GM12875 (cell line): ENCODE data around the gene SUPT7L.

ENCODE experiments used
- H3K4me3 ChIP-seq: one replicate; pipeline ENCODE4 v1.5.1; 2011; ENCODE audit warnings: low read depth, low read length, control low read depth
- CTCF ChIP-seq: IDR thresholded peaks from 2 replicates; pipeline ENCODE4 v1.5.1; 2011; ENCODE audit warnings: low read depth, mild to moderate bottlenecking, control low read depth, inconsistent platforms, low read length, moderate library complexity, borderline replicate concordance; ENCODE audit not compliant: insufficient read depth

SUPT7L gene, protein sequence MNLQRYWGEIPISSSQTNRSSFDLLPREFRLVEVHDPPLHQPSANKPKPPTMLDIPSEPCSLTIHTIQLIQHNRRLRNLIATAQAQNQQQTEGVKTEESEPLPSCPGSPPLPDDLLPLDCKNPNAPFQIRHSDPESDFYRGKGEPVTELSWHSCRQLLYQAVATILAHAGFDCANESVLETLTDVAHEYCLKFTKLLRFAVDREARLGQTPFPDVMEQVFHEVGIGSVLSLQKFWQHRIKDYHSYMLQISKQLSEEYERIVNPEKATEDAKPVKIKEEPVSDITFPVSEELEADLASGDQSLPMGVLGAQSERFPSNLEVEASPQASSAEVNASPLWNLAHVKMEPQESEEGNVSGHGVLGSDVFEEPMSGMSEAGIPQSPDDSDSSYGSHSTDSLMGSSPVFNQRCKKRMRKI

DNA sequence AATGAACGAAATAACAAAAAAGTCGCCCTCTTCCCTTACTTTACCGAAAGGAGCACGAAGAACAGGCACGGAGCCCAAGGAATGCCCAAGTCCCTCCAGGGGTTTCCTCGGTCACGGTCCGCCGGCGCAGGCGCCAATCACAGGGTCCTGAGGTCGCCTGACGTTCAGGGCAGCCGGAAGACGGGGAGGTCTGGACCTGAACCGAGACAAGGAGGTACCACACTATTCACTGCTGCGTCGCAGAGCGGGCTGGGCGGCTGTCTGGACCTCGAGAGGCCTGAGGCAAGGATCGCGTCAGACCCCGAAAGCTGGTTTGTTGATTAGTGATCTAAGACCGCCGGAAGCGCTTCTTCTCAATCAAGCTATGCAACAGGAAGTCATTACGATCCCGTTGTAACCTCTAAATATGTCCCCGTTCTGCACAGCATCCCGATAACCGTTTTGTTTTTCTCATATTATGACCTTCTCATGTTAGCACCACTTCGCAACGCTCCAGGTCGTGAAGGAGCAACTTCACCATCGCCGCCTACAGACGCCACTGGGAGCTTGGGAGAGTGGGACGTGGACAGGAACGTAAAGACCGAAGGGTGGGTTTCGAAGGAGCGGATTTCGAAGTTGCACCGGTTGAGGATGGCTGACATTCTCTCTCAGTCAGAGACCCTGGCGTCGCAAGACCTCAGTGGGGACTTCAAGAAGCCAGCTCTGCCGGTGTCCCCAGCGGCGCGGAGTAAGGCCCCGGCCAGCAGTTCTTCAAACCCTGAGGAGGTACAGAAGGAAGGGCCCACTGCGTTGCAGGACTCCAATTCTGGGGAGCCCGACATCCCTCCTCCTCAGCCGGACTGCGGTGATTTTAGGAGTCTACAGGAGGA lies at the start of gene SUPT7L, which contains the start of gene SLC4A1AP:
Gene SUPT7L (minus strand): TSS at position 330 of the 869 bp plus-strand sequence. CDS start 1,422 bp downstream, outside the sequence.
Gene SLC4A1AP (plus strand): TSS at position 605 of the 869 bp plus-strand sequence. CDS start 26 bp downstream, at position 631.
- H3K4me3 ChIP-seq, result peak within 1 kb of the TSS; percentile 56
- no peak for TF ChIP-seq CTCF

DNA sequence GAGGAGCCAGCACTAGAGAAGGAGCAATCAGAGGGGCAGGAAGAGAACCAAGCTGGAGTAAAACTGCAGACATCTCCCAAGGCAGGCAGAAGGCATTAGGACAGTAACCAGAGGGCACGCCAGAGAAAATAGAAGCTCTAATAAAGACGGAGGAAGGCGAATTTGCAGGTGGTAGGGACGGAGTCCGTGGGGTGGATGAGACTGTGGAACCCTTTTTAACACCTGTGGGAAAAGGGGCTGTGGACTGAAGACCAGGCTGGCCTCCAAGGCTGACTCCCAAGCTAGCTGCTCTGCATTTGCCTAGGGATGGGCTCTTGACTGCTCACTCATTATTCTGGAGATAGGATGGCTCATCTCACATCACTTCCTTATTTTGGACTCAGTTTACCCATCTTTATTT lies 49.8 kb upstream of the SUPT7L start:
- no peak for TF ChIP-seq CTCF
- H3K4me3 ChIP-seq, result no peak overlapping the region

DNA sequence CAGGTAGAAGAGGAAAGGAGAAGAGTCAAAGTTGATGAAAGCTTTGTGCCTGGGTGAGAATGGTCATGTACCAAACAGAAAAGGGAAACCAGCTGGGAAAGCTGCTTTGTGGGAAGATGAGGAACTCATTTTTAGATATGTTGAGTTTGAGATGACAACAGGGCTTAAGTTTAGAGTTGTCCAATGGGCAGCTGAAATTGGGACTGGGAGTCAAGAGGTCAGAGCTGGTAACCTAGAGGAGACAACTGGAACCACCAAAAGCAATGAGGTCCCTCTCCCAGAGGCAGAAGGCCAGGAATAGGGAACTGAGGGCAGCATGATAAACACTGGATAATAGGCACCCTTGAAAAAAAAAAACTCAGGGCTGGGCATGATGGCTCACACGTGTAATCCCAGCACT lies 49.1 kb upstream of the SUPT7L start:
- no peak overlapping the region for H3K4me3 ChIP-seq
- no peak for TF ChIP-seq CTCF

GRCh38 chr2:27711804-27712203 lies 48.4 kb upstream of the SUPT7L start:
- H3K4me3 ChIP-seq, result no peak overlapping the region
- TF ChIP-seq CTCF, result no peak

DNA sequence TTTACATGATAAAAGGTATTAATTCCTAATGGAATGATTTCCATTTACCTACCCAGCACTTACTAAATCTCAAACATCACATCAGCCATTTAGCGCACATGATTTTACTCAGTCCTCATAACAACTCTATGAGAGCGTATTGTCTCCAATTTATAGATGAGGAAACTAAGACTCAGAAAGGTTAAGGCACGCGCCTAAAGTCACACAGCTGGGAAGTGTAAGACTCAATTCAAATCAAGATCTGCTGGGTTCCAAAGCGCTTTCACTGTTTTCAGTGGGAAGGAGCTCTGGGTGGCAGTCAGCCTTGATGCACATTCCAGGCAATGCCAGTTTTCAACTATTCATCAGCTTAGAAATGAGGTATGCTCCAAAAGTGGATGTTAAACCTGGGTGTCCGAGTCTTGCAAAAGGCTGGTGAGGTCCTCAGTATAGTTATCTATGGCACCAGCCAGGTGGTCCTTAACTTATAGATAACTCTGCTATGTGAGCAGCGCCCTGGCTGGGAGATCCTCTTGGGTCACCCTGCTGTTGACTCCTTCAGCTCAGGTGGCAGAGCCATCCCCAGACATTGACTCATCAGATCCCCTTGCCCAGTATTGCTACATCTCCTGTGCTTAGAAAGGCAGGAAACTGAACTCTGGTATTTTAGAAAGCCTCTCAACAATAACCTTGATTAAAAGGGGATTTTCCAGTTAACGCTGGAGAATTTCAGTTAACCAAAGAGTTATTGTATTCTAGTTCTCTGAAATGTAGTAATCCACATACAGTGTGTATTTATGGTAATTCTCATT lies 47.4 kb upstream of the SUPT7L start:
- no peak for TF ChIP-seq CTCF
- H3K4me3 ChIP-seq, result no peak overlapping the region

DNA sequence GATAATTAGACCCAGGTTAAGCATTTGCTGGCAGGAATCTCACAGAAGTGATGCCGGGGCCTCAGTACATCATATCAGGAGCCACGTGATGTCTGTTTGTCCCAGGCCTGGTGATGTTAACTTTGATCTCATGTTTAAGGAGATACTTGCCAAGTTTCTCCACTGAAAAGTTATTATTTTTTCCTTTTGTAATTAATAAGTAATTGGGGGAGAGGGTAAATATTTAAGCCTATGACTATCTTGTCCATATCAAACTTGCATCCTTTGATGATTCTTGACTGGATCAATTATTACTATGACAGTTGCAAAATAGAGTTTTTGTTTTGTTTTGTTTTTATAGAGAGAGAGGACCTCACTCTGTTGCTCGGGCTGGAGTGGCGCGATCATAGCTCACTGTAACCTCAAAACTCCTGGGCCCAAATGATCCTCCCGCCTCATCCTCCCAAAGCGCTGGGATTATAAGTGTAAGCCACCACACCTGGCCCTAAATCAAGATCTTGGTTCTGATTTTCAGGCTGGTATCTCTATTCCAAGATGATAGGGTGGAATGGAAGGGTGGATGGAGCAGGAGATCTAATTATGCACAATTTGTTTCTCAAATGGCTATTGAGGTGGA lies 46.7 kb upstream of the SUPT7L start:
- TF ChIP-seq CTCF, result no peak
- no peak overlapping the region for H3K4me3 ChIP-seq
